RPMI8226 (cell line): Measurements from ENCODE around the gene TMEM272.

Experiments used
- DNase-seq: peaks from one replicate; pipeline ENCODE4 v3.0.0-alpha.2; 2015

TMEM272 gene

DNA sequence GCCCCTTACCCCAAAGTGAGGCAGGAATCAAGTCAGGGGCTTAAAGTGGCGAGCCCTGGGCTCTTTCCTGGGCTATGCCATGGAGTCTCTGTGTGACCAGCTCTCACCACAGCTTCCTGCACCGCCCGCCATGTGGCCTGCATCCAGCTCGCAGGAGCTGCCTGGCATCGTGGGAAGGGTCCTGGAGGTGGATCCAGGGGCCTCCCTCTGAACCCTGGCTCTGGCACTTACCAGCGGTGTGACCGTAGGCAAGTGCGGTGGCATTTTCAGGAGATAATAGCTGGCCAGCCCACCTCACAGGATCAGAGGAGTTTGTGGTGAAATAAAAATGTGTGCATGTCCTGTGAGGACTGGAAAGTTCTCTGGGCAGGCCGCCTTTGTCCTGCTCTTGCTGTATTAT, 67.1 kb downstream of the TMEM272 start:
- DNase-seq, result no peak

DNA sequence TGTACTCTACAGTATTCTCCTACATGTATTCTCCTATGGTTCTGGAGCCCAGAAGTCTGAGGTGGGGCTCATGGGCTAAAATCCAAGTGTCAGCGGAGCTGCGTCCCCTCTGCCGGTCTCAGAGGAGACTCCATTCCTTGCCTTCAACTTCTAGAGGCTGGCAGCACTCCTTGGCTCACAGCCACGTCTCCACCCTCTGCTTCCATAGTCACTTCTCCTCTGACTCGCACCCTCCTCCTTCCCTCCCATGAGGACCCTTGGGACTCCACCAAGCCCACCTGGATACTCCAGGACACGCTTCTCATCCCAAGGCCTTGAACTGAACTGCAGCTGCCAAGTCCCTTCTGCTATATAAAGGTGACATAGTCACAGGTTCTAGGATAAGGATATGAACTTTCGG, 68.8 kb downstream of the TMEM272 start:
- DNase-seq, result no peak

DNA sequence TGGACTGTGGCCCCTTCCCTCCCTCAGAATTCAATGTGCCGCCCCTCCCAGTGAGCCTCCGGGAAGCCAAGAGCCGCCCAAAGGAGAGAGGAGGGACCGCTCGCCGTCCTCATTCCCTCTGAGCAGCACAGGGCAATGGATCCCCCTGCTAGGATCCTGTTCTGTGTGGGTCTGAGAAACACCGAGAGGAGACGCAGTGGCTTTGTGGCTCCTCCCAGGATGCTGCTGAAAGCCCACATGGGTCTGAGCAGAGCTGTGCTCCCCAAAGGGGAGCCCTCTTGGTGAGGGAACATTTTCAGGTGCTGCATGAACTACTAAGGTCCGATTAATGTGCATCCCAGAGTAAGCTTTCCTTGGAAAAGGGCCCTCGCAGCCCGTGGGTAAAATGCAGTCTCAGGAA, 71.5 kb downstream of the TMEM272 start:
- no peak for DNase-seq

DNA sequence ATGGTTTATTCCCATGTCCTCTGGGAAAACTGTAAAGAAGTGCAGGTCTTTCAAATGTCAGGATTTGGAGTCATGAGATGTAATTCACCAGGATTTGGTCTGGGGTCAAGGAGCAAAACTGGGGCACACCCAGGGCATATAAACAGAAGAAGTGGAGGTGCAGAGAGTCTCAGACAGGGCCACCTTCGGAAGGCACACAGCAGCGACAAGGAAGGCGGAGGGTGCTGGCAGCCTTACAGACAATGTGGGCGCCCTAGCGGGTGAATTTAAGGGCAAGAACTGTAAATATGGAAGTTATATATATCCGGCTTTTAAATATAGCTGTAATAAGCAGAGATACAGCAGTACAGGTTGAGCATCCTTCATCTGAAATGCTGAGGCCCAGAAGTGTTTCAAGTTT, 72.2 kb downstream of the TMEM272 start:
- DNase-seq, result no peak

DNA sequence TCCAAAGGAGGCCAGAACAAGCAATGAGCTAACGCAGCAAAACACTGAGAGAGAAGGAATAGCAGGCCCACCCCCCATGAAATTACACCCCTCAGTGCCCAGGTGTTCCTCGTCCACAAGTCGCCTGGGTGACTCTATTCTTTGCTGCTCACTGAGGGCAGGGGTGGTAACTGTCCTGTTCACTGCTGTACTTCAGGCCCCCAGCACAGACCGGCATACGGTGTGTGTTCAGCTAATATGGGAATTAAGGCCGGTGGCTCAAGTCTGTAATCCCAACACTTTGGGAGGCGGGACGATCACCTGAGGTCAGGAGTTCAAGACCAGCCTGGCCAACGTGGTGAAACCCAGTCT, 72.9 kb downstream of the TMEM272 start:
- DNase-seq, result no peak

DNA sequence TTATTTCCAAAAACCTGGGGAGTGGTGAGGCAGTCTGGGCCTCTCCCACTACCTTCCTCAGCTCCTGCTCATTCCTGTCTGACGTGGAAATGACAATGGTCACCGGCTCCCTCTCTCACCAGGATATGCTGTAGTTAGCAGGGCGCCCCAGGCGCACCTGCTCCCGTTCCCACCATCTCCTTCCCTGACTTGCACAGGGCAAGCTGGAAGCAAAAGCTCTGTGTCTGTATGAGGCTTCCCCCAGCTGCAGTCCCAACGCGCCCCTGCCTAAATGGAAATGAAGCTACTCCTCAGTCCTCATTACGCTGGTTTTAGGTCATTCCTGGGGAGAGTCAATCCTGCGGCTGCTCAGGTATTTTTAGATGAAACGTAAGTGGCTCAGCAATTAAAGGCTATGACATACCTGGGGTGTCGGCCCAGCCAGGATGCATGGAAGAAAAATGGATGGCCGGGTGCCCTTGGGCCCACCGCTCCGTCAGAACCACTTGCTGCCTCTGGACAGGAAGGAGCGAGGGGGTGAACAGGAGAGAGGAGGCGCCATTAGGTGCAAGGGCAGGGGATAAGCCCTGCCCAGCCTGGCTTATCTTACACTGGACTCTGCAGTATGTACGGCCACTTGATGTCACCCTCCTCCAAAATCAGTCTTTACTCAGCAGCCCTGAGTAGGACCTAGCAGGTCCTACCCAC, 73.4 kb downstream of the TMEM272 start:
- DNase-seq, result no peak

DNA sequence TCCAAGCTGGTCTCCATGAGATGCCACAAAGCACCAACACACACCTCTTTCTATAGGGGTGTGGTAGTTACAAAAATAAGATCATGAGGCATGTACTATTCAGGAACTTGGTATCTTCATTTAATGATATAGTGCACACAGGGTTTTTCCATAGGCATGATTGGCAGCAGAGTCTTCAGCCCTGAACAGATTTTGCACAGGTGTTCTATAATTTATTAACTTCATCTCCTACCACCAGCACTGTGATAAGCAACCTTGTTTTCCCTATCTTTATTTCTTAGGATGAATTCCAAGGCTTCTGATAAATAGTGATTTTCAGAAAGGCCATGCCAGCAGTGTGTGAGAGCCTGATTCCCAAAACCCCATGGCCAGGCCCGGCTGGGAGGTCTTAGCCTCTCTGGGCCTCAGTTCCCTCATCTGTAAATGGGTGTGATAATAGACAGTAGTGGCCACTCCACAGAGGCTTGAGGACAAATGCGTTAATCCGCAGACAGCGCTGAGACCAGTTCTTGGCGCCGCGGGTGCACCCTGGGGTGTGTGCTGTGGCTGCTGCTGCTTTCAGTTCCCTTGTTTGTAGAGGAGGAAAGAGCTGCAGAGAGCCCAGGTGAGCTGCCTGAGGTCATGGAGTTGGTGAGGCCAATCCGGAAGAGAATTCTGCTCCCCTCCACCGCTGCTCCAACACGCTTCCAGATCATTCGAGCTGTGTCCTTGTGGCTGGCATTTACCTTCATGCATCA, 74.1 kb downstream of the TMEM272 start:
- DNase-seq, result no peak

DNA sequence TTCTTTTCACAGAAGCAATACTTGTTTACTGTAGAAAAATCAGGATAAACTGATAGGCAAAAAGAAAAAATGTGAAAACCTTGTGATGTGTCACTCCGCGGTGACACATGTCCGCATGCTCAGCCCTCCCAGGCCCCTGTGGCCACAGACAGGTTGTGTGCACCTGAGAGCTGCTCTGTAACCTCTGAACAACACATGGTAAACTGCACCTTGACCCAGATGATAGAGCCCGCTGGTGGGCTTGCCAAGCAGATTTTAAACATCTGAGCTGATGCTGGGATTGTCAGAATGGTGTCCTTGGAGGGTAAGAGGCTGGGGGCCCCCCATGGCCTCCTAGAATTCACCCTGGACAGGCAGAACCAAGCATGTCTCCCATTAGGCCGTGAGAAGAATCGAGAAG, 74.8 kb downstream of the TMEM272 start:
- no peak for DNase-seq

DNA sequence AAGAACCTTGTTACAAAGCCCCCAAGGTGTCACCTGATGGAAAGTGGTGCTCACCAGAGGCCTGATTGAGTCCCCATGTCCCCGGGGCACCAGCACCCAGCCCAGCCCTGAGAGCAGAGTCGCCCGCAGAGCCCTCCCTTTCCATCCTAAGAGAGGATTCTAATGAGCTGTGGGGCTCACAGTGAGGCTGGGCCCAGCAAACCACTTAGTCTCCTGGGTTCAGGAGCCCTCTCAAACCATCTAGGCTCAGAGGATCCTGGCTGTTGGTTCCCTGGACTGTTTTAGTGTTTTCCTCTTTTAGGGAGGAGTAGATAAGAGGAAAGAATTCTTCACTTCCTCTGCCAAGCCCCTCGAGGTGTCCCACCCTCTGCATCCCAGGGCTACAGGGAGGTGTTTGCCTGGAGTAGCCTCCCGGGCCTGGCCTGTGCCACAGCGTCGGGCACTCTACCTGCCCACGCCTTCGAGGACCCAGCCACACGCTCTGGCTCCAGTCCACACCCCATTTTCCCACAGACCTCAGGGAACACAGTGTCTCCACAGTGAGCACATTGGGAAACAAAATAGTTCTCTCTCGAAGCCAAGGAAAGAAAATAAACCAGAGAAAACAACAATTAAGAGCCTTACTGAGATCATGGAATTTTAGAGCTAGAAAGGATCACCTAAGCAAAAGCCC, 75.4 kb downstream of the TMEM272 start:
- DNase-seq, result no peak

DNA sequence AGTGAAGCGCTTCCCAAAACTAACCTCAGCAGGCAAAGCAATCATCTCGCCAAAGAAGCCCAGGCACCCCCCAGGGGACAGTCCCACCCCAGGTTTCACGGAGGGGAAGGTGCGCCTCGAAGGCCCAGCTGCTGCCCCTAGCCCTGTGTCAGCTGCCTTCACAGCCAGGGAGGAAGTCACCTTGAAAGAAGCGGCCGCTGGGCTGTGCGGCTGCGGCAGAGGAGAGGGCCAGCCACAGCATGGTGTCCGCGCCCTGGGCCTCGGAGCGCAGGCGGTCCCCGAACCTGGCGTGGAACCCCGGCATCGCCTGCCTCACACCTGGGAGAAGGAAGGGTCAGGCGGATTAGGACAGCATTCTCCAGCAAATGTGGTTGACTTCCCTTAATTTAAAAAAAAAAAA, 76.0 kb downstream of the TMEM272 start:
- no peak for DNase-seq

DNA sequence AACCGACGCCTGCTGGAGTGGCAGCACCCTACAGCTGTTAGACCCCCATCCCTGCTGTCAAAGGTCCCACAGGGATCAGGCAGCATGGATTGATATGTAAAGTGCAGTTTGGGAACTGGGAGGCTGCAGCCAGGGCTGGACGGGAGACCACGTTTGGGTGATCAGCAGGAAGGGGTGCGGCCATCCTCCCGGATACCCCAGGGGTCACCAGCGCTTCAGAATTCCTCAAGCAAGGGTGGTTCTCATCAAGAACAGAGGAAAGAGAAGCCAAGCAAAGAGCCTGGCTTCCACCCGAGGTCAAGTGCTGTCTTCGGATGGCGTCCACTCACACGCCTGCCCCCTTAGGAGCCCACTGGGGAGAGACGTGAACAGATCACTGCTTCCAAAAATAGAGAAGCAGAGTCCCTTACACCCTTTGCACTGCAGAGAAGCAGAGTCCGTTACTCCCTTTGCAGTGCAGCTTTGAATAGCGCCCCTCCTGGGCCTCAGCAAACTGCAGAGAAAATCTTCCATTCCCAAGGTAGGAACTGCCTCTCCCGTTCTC, 76.5 kb downstream of the TMEM272 start:
- no peak for DNase-seq

DNA sequence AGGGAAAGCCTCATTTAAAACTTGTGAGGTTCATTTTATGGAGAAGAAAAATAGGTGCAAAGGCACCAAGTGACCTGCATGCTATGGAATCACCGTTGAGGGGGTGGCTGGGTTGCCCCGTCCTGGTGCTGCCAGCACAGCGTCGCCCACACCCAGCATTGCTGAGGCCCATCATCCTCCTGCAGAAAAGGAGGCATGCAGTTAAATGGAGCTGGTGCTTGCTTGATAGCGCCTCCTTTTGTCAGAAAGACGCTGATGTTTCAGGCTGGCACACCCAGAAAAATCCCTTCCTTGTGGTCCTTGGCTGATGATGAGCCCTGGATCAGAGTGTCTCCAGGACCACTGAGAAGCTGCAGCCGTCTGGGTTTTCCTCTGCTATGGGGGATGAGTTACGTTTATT, 77.9 kb downstream of the TMEM272 start:
- no peak for DNase-seq

DNA sequence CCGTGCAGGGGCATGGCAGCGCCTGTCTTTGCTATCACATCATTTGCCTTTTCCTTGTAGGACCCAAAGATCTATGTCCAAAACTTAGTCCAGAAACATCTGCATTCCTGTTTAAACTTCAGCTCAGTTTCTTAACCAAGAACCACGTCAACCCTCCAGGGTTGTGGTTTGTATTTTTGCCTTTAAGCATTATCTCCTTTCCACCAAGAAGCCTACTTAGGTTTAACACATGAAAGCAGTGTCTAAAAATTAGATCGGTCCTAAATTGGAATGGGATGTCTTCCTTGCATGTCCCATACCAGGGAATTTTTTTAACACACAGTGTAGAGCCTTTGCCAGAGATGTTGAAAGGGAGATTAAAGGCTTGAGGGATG, 79.8 kb downstream of the TMEM272 start:
- no peak for DNase-seq

DNA sequence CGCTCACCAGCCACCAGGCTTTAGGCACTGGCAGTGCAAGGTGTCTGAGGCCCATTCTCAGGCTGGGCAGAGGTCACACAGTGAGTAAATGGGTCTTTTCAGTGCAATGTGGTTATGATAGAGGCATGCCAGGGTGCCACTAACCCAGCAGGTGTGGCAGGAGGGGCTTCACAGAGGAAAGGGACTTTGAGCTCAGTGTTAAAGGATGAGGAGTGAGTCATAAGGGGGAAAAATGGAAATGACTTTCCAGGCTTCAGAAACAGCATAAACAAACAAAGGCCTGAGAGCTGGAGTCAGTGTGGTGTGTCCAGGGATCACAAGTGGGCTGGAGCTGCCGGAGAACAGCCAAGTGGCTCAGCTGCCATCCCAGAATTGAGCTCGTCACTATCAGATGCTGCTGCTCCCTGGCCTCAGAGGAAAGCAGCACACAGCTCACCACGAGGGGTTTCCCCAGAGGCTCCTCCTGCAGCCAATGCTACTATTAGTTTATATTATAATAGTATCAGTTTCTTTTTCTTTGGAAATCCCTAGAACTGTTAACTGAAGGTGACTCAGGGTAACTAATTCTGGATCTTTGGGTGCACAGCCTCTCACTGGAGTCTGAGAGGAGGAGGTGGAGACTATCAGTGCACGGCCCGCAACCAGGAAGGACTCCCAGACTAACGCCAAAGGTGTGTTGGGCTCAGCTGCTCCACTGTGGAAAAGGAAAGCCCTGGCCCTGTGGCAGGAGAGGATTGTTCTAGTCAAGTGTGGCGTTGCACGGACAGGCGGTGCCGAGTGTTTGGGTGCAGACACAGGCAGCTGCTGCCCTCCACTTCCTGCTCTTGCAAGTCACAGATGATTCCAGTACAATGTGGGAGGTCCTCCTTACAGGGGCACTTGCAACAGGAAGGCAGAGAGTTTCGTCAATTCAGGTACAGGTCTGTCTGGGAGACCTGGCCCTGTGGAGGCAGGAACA, 80.5 kb downstream of the TMEM272 start:
- no peak for DNase-seq

DNA sequence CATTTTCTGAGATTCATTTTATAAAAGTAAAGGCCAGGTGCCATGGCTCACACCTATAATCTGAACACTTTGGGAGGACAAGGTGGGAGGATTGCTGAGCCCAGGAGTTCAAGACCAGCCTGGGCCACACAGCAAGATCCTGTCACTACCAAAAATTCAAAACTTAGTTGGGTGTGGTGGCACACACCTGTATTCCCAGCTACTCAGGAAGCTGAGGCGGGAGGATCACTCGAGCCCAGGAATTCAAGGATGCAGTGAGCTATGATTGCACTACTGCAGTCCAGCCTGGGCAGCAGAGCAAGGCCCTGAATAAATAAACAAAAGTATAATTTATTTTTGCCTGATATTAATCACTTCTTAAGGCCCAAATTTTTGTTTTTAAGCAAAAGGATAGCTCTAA, 81.5 kb downstream of the TMEM272 start:
- DNase-seq, result no peak
